GM21367 (cell line): ENCODE data around the gene OR10A2.
"Not testable (repeated sequence)": the region's sequence is repeated elsewhere in the genome, so short reads cannot be mapped to it uniquely, and the experiment has no call there.

Experiments
- ATAC-seq: cut with Tn5 transposase; IDR thresholded peaks from one replicate; pipeline ENCODE4 v1.9.1; 2021; ENCODE audit not compliant: unreplicated experiment

The OR10A2 gene

DNA sequence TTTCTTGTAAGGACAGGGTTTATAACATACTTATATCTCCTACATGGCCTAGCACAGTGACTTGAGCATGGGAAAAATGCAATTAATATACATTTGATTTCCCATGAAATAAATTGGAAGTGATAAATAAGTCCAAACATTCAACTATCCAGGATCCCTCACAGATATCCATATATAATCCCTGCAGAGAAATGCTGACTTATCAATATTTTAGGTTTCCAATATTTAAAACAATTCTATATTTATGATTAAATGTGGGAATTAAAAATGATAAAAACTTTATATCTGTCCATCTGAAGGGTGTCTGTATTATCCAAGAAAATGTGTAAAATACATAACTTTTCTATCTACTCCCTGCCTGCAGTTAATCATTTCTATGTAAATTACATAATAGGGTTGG lies 19.9 kb downstream of the OR10A2 start:
- ATAC-seq: no peak

DNA sequence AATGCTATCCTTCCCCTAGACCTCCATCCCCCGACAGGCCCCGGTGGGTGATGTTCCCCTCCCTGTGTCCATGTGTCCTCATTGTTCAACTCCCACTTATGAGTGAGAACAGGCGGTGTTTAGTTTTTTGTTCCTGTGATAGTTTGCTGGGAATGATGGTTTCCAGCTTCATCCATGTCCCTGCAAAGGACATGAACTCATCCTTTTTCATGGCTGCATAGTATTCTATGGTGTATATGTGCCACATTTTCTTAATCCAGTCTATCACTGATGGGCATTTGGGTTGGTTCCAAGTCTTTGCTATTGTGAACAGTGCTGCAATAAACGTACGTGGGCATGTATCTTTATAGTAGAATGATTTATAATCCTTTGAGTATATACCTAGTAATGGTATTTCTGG lies 24.9 kb downstream of the OR10A2 start:
- not testable (repeated sequence) for ATAC-seq

DNA sequence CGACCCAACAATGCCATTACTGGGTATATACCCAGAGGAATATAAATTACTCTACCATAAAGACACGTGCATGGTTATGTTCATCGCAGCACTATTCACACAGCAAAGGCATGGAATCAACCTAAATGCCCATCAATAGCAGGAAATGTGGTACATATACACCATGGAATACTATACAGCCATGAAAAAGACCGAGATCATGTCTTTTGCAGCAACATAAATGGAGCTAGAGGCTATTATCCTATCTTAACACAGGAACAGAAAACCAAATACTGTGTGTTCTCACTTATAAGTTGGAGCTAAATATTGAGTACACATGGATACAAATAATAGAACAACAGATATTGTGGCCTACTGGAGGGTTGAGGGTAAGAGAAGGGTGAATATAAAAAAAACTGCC lies 26.0 kb downstream of the OR10A2 start:
- ATAC-seq: no peak

DNA sequence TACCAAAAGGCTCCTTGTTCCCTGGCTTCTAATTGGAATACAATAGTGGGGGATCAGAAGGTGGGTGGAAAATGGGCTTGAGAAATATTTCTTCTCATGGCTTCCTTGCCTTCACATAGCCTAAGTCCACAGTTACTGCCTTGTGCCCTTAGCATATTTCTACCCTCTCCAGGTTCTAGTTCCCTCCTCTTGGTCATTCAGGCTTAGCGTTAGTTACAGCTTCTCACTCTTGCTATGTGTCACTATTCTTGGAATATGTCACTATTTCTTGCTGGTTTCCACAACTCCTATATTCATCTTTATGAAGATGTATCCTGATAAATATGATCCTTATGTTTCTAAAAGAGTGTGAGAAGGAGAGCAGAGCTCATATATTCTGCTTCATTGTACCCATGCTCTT lies 27.0 kb downstream of the OR10A2 start:
- ATAC-seq: no peak

DNA sequence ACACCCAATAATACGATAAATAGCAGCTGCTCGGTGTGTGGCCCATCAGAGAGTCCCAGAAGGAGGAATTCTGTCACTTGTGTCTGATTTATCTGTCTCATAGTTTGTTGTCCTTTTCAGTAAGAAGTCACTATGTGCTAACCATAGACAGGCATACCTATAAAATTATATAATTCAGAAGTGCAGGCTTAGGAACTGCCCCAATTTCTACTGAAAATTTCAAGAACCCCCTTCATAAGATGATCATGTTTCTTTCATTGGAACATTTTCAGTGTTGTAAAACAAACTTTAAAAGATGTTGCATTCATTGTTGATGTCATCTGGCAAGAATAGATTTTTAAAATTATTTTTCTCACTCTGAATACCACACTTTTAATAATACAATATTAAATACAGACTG lies 29.5 kb downstream of the OR10A2 start, which contains the start of gene OR2D2:
OR2D2 (minus strand) TSS at position 101 of the 400 bp plus-strand sequence; CDS start at position 101, 0 bp downstream.
- no peak for ATAC-seq

DNA sequence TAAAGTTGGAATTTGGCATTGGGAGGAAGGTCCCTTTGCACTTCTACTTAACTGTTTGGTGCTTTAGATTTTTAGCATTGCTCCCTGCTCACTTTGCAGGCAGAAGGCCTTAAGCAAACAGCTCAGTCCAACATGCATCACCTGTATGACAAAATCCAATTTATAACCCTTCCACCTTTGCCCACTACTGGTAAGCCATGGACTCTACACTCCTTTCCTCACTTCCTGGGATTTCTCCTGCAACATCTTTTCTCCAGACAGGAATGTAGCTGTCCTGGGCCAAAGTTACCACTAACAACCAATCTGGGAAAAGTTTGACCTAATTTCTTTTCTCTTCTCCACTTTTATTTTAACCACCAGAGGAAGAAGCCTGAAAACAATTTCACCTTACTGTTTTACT lies 31.2 kb downstream of the OR10A2 start:
- no peak for ATAC-seq

DNA sequence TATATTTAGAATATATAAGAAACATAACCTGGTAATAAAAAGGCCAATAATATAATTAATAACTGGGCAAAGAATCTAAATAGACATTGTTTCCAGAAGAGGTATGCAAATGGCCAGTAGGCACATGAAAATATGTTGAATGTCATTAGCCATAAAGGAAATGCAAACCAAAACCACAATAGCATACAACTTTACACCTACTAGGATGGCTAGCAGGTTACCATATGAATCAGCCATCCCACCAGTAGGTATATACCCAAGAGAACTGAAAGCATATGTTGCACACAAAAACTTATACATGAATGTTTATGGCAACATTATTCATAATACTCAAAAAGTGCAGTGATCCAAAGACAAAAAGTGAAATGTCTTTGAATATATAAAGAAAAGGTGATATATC lies 32.2 kb downstream of the OR10A2 start:
- peak; percentile 92 for ATAC-seq

DNA sequence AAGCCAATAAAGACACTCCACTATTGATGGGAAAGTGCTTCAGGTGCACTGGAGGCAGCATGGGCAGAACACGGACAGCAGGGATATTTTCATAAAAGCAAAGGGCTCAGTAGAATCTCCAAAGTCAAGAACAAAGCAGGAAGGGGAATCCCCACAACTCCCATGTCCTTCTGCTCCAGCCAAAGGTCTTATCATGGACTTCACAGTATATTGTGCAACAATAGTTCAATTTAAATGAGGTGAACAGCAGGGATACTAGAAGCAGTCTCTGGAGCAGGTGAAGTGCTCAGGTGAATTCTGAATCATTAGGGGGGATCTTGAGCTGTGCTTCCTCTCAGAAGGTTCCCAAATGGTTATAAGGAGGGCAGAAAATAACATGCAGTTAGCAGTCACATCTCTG lies 36.1 kb downstream of the OR10A2 start:
- ATAC-seq: no peak

DNA sequence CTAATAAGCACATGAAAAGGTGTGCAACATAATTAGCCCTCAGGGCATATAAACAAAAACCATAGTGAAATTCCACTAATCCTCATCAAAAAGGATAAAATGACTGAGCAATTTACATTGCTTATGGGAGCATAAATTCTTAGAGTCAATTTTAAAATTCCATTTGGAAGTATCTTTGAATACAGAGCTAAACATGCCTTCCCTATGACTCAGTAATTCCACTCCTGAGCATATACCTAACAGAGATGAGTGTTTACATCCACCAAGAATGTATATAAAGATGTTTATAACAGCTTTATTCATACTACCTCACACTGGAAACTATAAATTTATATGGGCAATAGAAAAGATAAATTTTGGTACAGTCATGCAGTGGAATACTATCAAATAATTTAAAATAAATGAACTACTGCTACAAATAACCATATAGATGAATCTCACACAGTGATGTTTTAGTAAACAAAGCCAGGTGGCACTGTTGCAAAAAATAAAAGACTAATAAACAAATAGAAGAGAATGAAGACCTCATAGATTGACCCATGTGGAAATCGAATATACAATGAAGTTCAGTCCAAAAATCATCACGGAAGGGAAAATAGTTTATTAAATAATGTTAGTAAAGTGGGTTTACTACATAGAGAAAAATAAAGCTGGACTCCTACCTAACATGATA lies 37.6 kb downstream of the OR10A2 start:
- no peak for ATAC-seq

DNA sequence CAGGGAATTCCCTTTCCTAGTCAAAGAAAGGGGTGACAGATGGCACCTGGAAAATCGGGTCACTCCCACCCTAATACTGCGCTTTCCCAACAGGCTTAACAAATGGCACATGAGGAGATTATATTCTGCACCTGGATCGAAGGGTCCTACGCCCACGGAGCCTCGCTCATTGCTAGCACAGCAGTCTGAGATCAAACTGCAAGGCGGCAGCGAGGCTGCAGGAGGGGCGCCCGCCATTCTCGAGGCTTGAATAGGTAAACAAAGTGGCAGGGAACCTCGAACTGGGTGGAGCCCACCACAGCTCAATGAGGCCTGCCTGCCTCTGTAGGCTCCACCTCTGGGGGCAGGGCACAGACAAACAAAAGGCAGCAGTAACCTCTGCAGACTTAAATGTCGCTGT lies 41.9 kb downstream of the OR10A2 start:
- ATAC-seq: not testable (repeated sequence)

DNA sequence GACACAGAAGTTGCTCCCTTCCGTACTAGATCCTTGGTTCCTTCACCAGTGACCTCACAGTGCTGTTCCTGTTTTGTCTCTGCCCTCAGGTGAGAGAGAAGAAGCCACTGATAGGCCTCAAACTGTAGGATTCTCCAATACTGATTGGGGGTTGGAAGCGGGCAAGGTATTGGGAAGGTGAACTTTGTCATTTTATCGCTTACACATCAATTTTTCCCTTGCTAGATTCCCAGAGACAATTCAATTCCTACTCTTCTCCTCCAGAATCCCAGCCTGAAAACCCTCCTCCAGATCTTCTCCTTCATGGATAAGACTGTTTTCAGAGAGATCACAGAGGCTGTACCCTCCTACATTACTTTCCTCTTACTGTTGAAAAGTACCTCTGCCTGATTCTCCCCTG lies 48.5 kb downstream of the OR10A2 start:
- no peak for ATAC-seq

DNA sequence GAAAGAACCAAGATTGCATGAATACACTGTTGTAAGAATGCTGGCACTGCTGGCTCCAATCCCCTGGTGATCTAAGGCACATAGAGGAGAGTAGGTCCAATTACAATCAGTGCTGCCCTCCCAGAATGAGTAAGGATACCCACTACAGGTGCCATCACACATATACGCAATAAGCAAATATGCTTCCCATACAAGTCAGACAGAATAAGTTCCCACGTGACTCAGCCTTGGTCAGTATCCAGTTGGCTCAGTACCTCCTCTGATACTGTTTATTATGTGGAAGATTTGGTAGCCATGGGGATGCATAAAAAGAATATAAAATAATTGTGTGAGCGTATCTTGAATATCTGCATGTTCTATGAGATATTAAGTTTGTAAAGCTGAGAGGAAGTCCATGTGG lies 49.1 kb downstream of the OR10A2 start:
- ATAC-seq: no peak

DNA sequence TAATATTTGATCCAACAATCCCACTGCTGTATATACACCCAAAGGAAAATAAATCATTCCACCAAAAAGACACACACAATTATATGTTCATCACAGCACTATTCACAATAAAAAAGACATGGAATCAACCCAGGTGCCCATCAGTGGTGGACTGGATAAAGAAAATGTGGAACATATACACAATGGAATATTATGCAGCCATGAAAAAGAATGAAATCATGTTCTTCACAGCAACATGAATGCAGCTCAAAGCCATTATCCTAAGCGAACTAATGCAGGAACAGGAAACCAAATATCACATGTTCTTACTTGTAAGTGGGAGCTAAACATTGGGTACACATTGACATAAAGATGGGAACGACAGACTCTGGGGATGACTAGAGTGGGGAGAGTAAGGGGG lies 56.8 kb downstream of the OR10A2 start:
- ATAC-seq: no peak

DNA sequence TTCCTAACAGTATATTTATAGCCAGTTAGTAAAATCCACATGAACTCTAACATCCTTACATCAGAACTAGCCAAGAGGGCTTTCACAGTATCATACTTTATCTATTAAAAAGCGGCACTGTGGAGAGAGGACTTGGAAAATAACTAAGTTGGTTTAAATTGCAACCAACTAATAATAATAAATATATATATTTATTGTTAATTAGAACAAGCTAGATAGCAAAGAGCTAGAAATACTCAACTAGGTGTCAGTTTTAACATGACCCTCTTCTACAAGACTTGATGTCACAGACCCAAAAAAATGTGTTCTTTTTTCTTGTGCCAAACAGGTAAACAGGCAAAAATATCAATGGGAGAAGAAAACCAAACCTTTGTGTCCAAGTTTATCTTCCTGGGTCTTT lies 57.8 kb downstream of the OR10A2 start, which contains the start of gene OR2D3:
OR2D3 (plus strand) TSS at position 301 of the 400 bp plus-strand sequence; CDS start at position 301, 0 bp downstream.
- no peak for ATAC-seq
